IMR-90 (cell line): ENCODE data around the gene KRT9.
"Not testable (repeated sequence)": the region's sequence is repeated elsewhere in the genome, so short reads cannot be mapped to it uniquely, and the experiment has no call there.

Source experiments
- CEBPB ChIP-seq: IDR thresholded peaks from 2 replicates; pipeline ENCODE4 v1.6.1; 2012; ENCODE audit warnings: low read depth, low read length, improper control_type of control experiment
- POLR2A ChIP-seq: IDR thresholded peaks from 2 replicates; pipeline ENCODE4 v1.6.1; 2012; ENCODE audit warnings: mild to moderate bottlenecking, low read depth, low read length
- RCOR1 ChIP-seq: IDR thresholded peaks from 2 replicates; pipeline ENCODE4 v1.6.1; 2012; ENCODE audit warnings: mild to moderate bottlenecking, low read length, improper control_type of control experiment; ENCODE audit not compliant: insufficient replicate concordance
- RFX5 ChIP-seq: IDR thresholded peaks from 2 replicates; pipeline ENCODE4 v1.8.0; 2012; ENCODE audit warnings: low read depth, mild to moderate bottlenecking, low read length, moderate library complexity
- SMC3 ChIP-seq: fragments of 150-350 bp; IDR thresholded peaks from 2 replicates; pipeline ENCODE4 v1.6.1; 2016; ENCODE audit warnings: low read depth, mild to moderate bottlenecking, antibody characterized with exemption, low read length, moderate library complexity
- TF ChIP-seq, protein P1 (sequence below): conservative IDR thresholded peaks from 2 replicates; pipeline ENCODE4 v1.5.1; 2012; ENCODE audit warnings: mild to moderate bottlenecking, low read depth, low read length, improper control_type of control experiment

DNA sequence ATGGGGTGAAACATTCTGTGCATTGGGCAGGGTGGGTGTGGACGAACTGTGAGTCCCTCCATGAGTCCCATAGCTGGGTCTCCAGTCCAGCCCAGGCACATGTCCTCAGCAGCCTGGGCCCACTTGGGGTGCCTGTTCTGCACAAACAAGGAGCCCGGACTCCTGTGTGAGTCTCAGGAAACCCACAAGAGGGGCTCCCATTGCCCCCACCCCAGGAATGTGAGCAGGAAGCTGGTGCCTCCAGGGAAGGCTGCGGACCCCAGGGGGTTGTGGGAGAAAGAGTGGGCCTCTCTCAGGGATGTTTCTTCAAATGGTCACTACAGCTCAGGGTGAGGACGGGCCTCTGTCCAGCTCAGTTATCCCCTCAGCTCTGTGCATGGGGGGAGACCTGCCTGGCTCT is 44.6 kb upstream of the KRT9 start:
- TF ChIP-seq, protein P1, sequence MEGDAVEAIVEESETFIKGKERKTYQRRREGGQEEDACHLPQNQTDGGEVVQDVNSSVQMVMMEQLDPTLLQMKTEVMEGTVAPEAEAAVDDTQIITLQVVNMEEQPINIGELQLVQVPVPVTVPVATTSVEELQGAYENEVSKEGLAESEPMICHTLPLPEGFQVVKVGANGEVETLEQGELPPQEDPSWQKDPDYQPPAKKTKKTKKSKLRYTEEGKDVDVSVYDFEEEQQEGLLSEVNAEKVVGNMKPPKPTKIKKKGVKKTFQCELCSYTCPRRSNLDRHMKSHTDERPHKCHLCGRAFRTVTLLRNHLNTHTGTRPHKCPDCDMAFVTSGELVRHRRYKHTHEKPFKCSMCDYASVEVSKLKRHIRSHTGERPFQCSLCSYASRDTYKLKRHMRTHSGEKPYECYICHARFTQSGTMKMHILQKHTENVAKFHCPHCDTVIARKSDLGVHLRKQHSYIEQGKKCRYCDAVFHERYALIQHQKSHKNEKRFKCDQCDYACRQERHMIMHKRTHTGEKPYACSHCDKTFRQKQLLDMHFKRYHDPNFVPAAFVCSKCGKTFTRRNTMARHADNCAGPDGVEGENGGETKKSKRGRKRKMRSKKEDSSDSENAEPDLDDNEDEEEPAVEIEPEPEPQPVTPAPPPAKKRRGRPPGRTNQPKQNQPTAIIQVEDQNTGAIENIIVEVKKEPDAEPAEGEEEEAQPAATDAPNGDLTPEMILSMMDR = not testable (repeated sequence)
- not testable (repeated sequence) for TF ChIP-seq RFX5, SMC3, POLR2A, CEBPB, RCOR1
